Measurements from ENCODE around the gene HNRNPL.
"Not testable (repeated sequence)": the region's sequence is repeated elsewhere in the genome, so short reads cannot be mapped to it uniquely, and the experiment has no call there.

- TF ChIP-seq, protein P1, sequence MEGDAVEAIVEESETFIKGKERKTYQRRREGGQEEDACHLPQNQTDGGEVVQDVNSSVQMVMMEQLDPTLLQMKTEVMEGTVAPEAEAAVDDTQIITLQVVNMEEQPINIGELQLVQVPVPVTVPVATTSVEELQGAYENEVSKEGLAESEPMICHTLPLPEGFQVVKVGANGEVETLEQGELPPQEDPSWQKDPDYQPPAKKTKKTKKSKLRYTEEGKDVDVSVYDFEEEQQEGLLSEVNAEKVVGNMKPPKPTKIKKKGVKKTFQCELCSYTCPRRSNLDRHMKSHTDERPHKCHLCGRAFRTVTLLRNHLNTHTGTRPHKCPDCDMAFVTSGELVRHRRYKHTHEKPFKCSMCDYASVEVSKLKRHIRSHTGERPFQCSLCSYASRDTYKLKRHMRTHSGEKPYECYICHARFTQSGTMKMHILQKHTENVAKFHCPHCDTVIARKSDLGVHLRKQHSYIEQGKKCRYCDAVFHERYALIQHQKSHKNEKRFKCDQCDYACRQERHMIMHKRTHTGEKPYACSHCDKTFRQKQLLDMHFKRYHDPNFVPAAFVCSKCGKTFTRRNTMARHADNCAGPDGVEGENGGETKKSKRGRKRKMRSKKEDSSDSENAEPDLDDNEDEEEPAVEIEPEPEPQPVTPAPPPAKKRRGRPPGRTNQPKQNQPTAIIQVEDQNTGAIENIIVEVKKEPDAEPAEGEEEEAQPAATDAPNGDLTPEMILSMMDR (IDR thresholded peaks at IDR 0.05): not testable (repeated sequence)
- TF ChIP-seq POLR2A, POLR2AphosphoS5, EP300 (IDR thresholded peaks at IDR 0.05): not testable (repeated sequence)
Measured at GRCh38 chr19:38884691-38885090, 34.9 kb upstream of the HNRNPL start.
